ENCODE data around the gene NUP50. TPM values are rescaled to one million over a fixed set of nuclear protein-coding genes. Genes with fewer than 3 reads are reported as not detected.
"Not testable (repeated sequence)": the region's sequence is repeated elsewhere in the genome, so short reads cannot be mapped to it uniquely, and the experiment has no call there.

NUP50 gene
- polyA plus RNA-seq, 4 donors, result 15.7 to 38.7 (median 19.1) TPM

- H3K27ac ChIP-seq (ENCODE audit: low read depth in 1 of 3, low read length in 2 of 3); H3K4me1 ChIP-seq (ENCODE audit: control insufficient read depth in 3 of 3, insufficient read depth in 2 of 3, low read depth in 1 of 3, low read length in 2 of 3); H3K9me3 ChIP-seq (ENCODE audit: control insufficient read depth in 2 of 2, insufficient read depth in 1 of 2, low read depth in 1 of 2, low read length in 1 of 2); H3K4me3 ChIP-seq (ENCODE audit: low read depth in 1 of 3, low read length in 3 of 3); FAIRE-seq; DNase-seq; H3K27me3 ChIP-seq (ENCODE audit: control insufficient read depth in 3 of 3, insufficient read depth in 3 of 3, low read length in 3 of 3): not testable (repeated sequence)
- H3K36me3 ChIP-seq (ENCODE audit: control insufficient read depth in 3 of 3, insufficient read depth in 2 of 3, low read depth in 1 of 3, low read length in 3 of 3), result peaks cover 1 to 27% (median 6%) of the 10 kb centered on the region in 3 donors
- 85 to 91% (median 88%) methylated on average over 9 of the region's 9 CpGs for WGBS, 3 donors
Observed at GRCh38 chr22:45191746-45192145, 28.0 kb downstream of the NUP50 start.

GRCh38 chr22:45192701-45193187 lies 29.0 kb downstream of the NUP50 start:
- H3K36me3 ChIP-seq (ENCODE audit: control insufficient read depth in 3 of 3, insufficient read depth in 2 of 3, low read depth in 1 of 3, low read length in 3 of 3), result peaks cover 1 to 37% (median 8%) of the 10 kb centered on the region in 3 donors
- WGBS, 3 donors, result 30 to 53% (median 48%) methylated on average over 13 of the region's 13 CpGs
- H3K27ac ChIP-seq (ENCODE audit: low read depth in 1 of 3, low read length in 2 of 3), result no peak overlapping the region
- no peaks in the 10 kb centered on the region for H3K9me3 ChIP-seq (ENCODE audit: control insufficient read depth in 2 of 2, insufficient read depth in 1 of 2, low read depth in 1 of 2, low read length in 1 of 2)
- FAIRE-seq (no peak), DNase-seq (peak in 1 of 2 donors; percentile 51)
- H3K4me3 ChIP-seq (ENCODE audit: low read depth in 1 of 3, low read length in 3 of 3), result no peak overlapping the region
- H3K4me1 ChIP-seq (ENCODE audit: control insufficient read depth in 3 of 3, insufficient read depth in 2 of 3, low read depth in 1 of 3, low read length in 2 of 3), result peaks cover 0 to 9% (median 0%) of the 10 kb centered on the region in 3 donors
- H3K27me3 ChIP-seq (ENCODE audit: control insufficient read depth in 3 of 3, insufficient read depth in 3 of 3, low read length in 3 of 3), result no peaks in the 10 kb centered on the region

GRCh38 chr22:45194686-45195085 lies 31.0 kb downstream of the NUP50 start:
- no peaks in the 10 kb centered on the region for H3K9me3 ChIP-seq (ENCODE audit: control insufficient read depth in 2 of 2, insufficient read depth in 1 of 2, low read depth in 1 of 2, low read length in 1 of 2)
- H3K4me1 ChIP-seq (ENCODE audit: control insufficient read depth in 3 of 3, insufficient read depth in 2 of 3, low read depth in 1 of 3, low read length in 2 of 3), result peaks cover 0 to 9% (median 0%) of the 10 kb centered on the region in 3 donors
- no peak overlapping the region for H3K27ac ChIP-seq (ENCODE audit: low read depth in 1 of 3, low read length in 2 of 3)
- no peaks in the 10 kb centered on the region for H3K27me3 ChIP-seq (ENCODE audit: control insufficient read depth in 3 of 3, insufficient read depth in 3 of 3, low read length in 3 of 3)
- 90 to 93% (median 92%) methylated on average over 17 of the region's 17 CpGs for WGBS, 3 donors
- no peak overlapping the region for H3K4me3 ChIP-seq (ENCODE audit: low read depth in 1 of 3, low read length in 3 of 3)
- H3K36me3 ChIP-seq (ENCODE audit: control insufficient read depth in 3 of 3, insufficient read depth in 2 of 3, low read depth in 1 of 3, low read length in 3 of 3), result peaks cover 0 to 47% (median 11%) of the 10 kb centered on the region in 3 donors
- DNase-seq (no peak), FAIRE-seq (no peak)

- Histone ChIP-seq H3K27me3 (ENCODE audit: control insufficient read depth in 3 of 3, insufficient read depth in 3 of 3, low read length in 3 of 3) (no peaks in the 10 kb centered on the region), H3K4me3 (ENCODE audit: low read depth in 1 of 3, low read length in 3 of 3) (no peak overlapping the region), H3K4me1 (ENCODE audit: control insufficient read depth in 3 of 3, insufficient read depth in 2 of 3, low read depth in 1 of 3, low read length in 2 of 3) (peaks cover 0 to 9% (median 0%) of the 10 kb centered on the region in 3 donors), H3K36me3 (ENCODE audit: control insufficient read depth in 3 of 3, insufficient read depth in 2 of 3, low read depth in 1 of 3, low read length in 3 of 3) (peaks cover 0 to 56% (median 11%) of the 10 kb centered on the region in 3 donors), H3K9me3 (ENCODE audit: control insufficient read depth in 2 of 2, insufficient read depth in 1 of 2, low read depth in 1 of 2, low read length in 1 of 2) (no peaks in the 10 kb centered on the region), H3K27ac (ENCODE audit: low read depth in 1 of 3, low read length in 2 of 3) (no peak overlapping the region)
- DNase-seq (no peak), FAIRE-seq (no peak)
- 84 to 91% (median 88%) methylated on average over 7 of the region's 7 CpGs for WGBS, 3 donors
Observed at GRCh38 chr22:45195616-45196015, 31.9 kb downstream of the NUP50 start.

GRCh38 chr22:45196308-45196707 lies 32.6 kb downstream of the NUP50 start:
- DNase-seq (no peak), FAIRE-seq (no peak)
- Histone ChIP-seq H3K4me1 (ENCODE audit: control insufficient read depth in 3 of 3, insufficient read depth in 2 of 3, low read depth in 1 of 3, low read length in 2 of 3) (peaks cover 0 to 9% (median 0%) of the 10 kb centered on the region in 3 donors), H3K4me3 (ENCODE audit: low read depth in 1 of 3, low read length in 3 of 3) (no peak overlapping the region), H3K36me3 (ENCODE audit: control insufficient read depth in 3 of 3, insufficient read depth in 2 of 3, low read depth in 1 of 3, low read length in 3 of 3) (peaks cover 0 to 63% (median 11%) of the 10 kb centered on the region in 3 donors), H3K27me3 (ENCODE audit: control insufficient read depth in 3 of 3, insufficient read depth in 3 of 3, low read length in 3 of 3) (no peaks in the 10 kb centered on the region), H3K9me3 (ENCODE audit: control insufficient read depth in 2 of 2, insufficient read depth in 1 of 2, low read depth in 1 of 2, low read length in 1 of 2) (no peaks in the 10 kb centered on the region), H3K27ac (ENCODE audit: low read depth in 1 of 3, low read length in 2 of 3) (no peak overlapping the region)
- WGBS, 3 donors, result 91 to 93% (median 92%) methylated on average over 16 of the region's 16 CpGs

GRCh38 chr22:45196926-45197605 lies 33.3 kb downstream of the NUP50 start:
- Histone ChIP-seq H3K9me3 (ENCODE audit: control insufficient read depth in 2 of 2, insufficient read depth in 1 of 2, low read depth in 1 of 2, low read length in 1 of 2) (no peaks in the 10 kb centered on the region), H3K36me3 (ENCODE audit: control insufficient read depth in 3 of 3, insufficient read depth in 2 of 3, low read depth in 1 of 3, low read length in 3 of 3) (peaks cover 0 to 67% (median 11%) of the 10 kb centered on the region in 3 donors)
- whole genome bisulfite sequencing, 3 donors, result 91 to 94% (median 91%) methylated on average over 33 to 34 of the region's 34 CpGs

GRCh38 chr22:45197606-45198462 lies 34.1 kb downstream of the NUP50 start:
- DNase-seq, result no peak
- no peak for FAIRE-seq
- Histone ChIP-seq H3K36me3 (ENCODE audit: control insufficient read depth in 3 of 3, insufficient read depth in 2 of 3, low read depth in 1 of 3, low read length in 3 of 3) (peaks cover 3 to 75% (median 11%) of the 10 kb centered on the region in 3 donors), H3K27me3 (ENCODE audit: control insufficient read depth in 3 of 3, insufficient read depth in 3 of 3, low read length in 3 of 3) (no peaks in the 10 kb centered on the region), H3K4me1 (ENCODE audit: control insufficient read depth in 3 of 3, insufficient read depth in 2 of 3, low read depth in 1 of 3, low read length in 2 of 3) (peaks cover 0 to 1% (median 0%) of the 10 kb centered on the region in 3 donors), H3K4me3 (ENCODE audit: low read depth in 1 of 3, low read length in 3 of 3) (no peak overlapping the region), H3K27ac (ENCODE audit: low read depth in 1 of 3, low read length in 2 of 3) (no peak overlapping the region), H3K9me3 (ENCODE audit: control insufficient read depth in 2 of 2, insufficient read depth in 1 of 2, low read depth in 1 of 2, low read length in 1 of 2) (no peaks in the 10 kb centered on the region)
- WGBS, 3 donors, result 89 to 94% (median 91%) methylated on average over 28 of the region's 28 CpGs

More at GRCh38 chr22:45196926-45197605, 33.3 kb downstream of the NUP50 start:
- FAIRE-seq (no peak), DNase-seq (no peak)
- peaks cover 0 to 9% (median 0%) of the 10 kb centered on the region in 3 donors for H3K4me1 ChIP-seq (ENCODE audit: control insufficient read depth in 3 of 3, insufficient read depth in 2 of 3, low read depth in 1 of 3, low read length in 2 of 3)
- H3K27me3 ChIP-seq (ENCODE audit: control insufficient read depth in 3 of 3, insufficient read depth in 3 of 3, low read length in 3 of 3), result no peaks in the 10 kb centered on the region
- H3K27ac ChIP-seq (ENCODE audit: low read depth in 1 of 3, low read length in 2 of 3), result no peak overlapping the region
- no peak overlapping the region for H3K4me3 ChIP-seq (ENCODE audit: low read depth in 1 of 3, low read length in 3 of 3)

GRCh38 chr22:45198463-45198795 lies 34.7 kb downstream of the NUP50 start:
- Histone ChIP-seq H3K4me1 (ENCODE audit: control insufficient read depth in 3 of 3, insufficient read depth in 2 of 3, low read depth in 1 of 3, low read length in 2 of 3) (no peaks in the 10 kb centered on the region), H3K27ac (ENCODE audit: low read depth in 1 of 3, low read length in 2 of 3) (no peak overlapping the region), H3K9me3 (ENCODE audit: control insufficient read depth in 2 of 2, insufficient read depth in 1 of 2, low read depth in 1 of 2, low read length in 1 of 2) (no peaks in the 10 kb centered on the region), H3K4me3 (ENCODE audit: low read depth in 1 of 3, low read length in 3 of 3) (no peak overlapping the region), H3K36me3 (ENCODE audit: control insufficient read depth in 3 of 3, insufficient read depth in 2 of 3, low read depth in 1 of 3, low read length in 3 of 3) (peaks cover 6 to 79% (median 11%) of the 10 kb centered on the region in 3 donors), H3K27me3 (ENCODE audit: control insufficient read depth in 3 of 3, insufficient read depth in 3 of 3, low read length in 3 of 3) (no peaks in the 10 kb centered on the region)
- FAIRE-seq, result no peak
- no peak for DNase-seq
- 82 to 85% (median 83%) methylated on average over 9 of the region's 9 CpGs for WGBS, 3 donors
